Panc1 (cell line): ENCODE data around the gene QARS1. TPM values are rescaled to one million over a fixed set of nuclear protein-coding genes. Genes with fewer than 3 reads are reported as not detected.

ENCODE experiments used
- ATAC-seq: fragments of 200-7000 bp; cut with Tn5 transposase; 2 replicates; pipeline ENCODE4 v1.9.1; 2020; ENCODE audit warnings: mild to moderate bottlenecking, moderate library complexity
- BruUV-seq: library from RNA; stranded (reverse); fragments of 400-500 nt; replicated peaks from 2 replicates; lab custom pipeline; 2021; lab: Mats Ljungman, UMichigan
- CTCF ChIA-PET: fragments of 300-600 bp; sonication (Branson Sonifier 250); formaldehyde crosslinking; loops from one replicate; lab custom pipeline; 2022; ENCODE audit warnings: antibody characterized with exemption; lab: Charles Lee
- POLR2A ChIA-PET: fragments of 300-600 bp; sonication (Branson Sonifier 250); formaldehyde crosslinking; loops from one replicate; lab custom pipeline; 2022; ENCODE audit warnings: antibody characterized with exemption; lab: Charles Lee
- DNase-seq: peaks from one replicate; pipeline ENCODE4 v3.0.0-alpha.2; 2010; ENCODE audit warnings: low read depth, low spot score
- H3K27ac ChIP-seq: 2 replicates; pipeline ENCODE4 v1.5.1; 2011; ENCODE audit warnings: mild to moderate bottlenecking, low read length, inconsistent platforms
- H3K27me3 ChIP-seq: fragments of 200-500 bp; sonication (Bioruptor generic); 2 replicates; pipeline ENCODE4 v1.6.0; 2014; ENCODE audit warnings: low read length, inconsistent platforms; ENCODE audit not compliant: control insufficient read depth, insufficient read depth
- H3K36me3 ChIP-seq: fragments of 200-500 bp; sonication (Bioruptor generic); 2 replicates; pipeline ENCODE4 v1.5.1; 2014; ENCODE audit warnings: inconsistent platforms, mild to moderate bottlenecking, low read length, moderate library complexity; ENCODE audit not compliant: control insufficient read depth, insufficient read depth
- H3K4me1 ChIP-seq: 2 replicates; pipeline ENCODE4 v1.5.1; 2011; ENCODE audit warnings: inconsistent platforms, mild to moderate bottlenecking, low read length, moderate library complexity; ENCODE audit not compliant: control insufficient read depth, insufficient read depth
- H3K4me3 ChIP-seq, 2 experiments: 2 replicates each; pipeline ENCODE4 v1.5.1; 2011 to 2012; ENCODE audit warnings: low read depth in 2 of 2, low read length in 2 of 2, mild to moderate bottlenecking in 2 of 2, inconsistent platforms in 1 of 2, moderate library complexity in 1 of 2
- H3K9me3 ChIP-seq: fragments of 200-500 bp; sonication (Bioruptor generic); 2 replicates; pipeline ENCODE4 v1.5.1; 2014; ENCODE audit warnings: low read depth, mild to moderate bottlenecking, inconsistent platforms, low read length, moderate library complexity; ENCODE audit not compliant: control insufficient read depth, insufficient read depth
- CTCF ChIP-seq: fragments of 450-650 bp; IDR thresholded peaks from 2 replicates; pipeline ENCODE4 v1.5.1; 2017; ENCODE audit warnings: mild to moderate bottlenecking
- POLR2AphosphoS5 ChIP-seq: IDR thresholded peaks from 2 replicates; pipeline ENCODE4 v1.6.1; 2012; ENCODE audit warnings: mild to moderate bottlenecking, low read depth, low read length, moderate library complexity
- REST ChIP-seq, 2 experiments: IDR thresholded peaks; 2 replicates each; pipeline ENCODE4 v1.6.1; 2011 to 2012; ENCODE audit warnings: low read depth in 2 of 2, control low read depth in 1 of 2, low read length in 1 of 2, mild to moderate bottlenecking in 1 of 2, moderate library complexity in 1 of 2; ENCODE audit not compliant: insufficient read depth in 1 of 2
- SIN3A ChIP-seq: IDR thresholded peaks from 2 replicates; pipeline ENCODE4 v1.6.1; 2012; ENCODE audit warnings: low read depth, mild to moderate bottlenecking, low read length, moderate library complexity, borderline replicate concordance; ENCODE audit not compliant: insufficient read depth
- TCF7L2 ChIP-seq: IDR thresholded peaks from 2 replicates; pipeline ENCODE4 v1.6.1; 2011; ENCODE audit warnings: mild to moderate bottlenecking, low read depth, low read length, inconsistent platforms
- in situ Hi-C: cut with HindIII; loops from 2 replicates; pipeline ENCODE4 v1.10.0; 2016; ENCODE audit warnings: low sequenced_read_pairs, low pct_unique_long_range_greater_than_20kb
- intact Hi-C: fragments of 100-400 bp; cut with micrococcal nuclease; formaldehyde crosslinking; loops from one replicate; pipeline ENCODE4 v1.10.0; 2022; ENCODE audit not compliant: unreplicated experiment
- microRNA-seq: library from miRNA; unstranded; fragments of <30 nt; microRNA quantifications from one replicate; pipeline ENCODE4 v1.1.0, GENCODE V29; 2020; ENCODE audit not compliant: unreplicated experiment
- total RNA-seq: library from RNA; stranded (reverse); gene quantifications from one replicate; pipeline ENCODE4 v1.2.1, GENCODE V29; 2021; ENCODE audit not compliant: unreplicated experiment

Gene QARS1
- total RNA-seq, 1 experiment from 2014 or later, result 186 TPM

- intact Hi-C loops, result no loop called here
Observed at GRCh38 chr3:49053543-49053942, 51.0 kb downstream of the QARS1 start.

More at GRCh38 chr3:49053543-49053942, 51.0 kb downstream of the QARS1 start:
- Histone ChIP-seq H3K27ac (no peak overlapping the region), H3K36me3 (peaks cover 3% of the 10 kb centered on the region; the same call in 1 of the 2 replicates), H3K4me3 (no peak overlapping the region), H3K27me3 (no peaks in the 10 kb centered on the region), H3K9me3 (no peaks in the 10 kb centered on the region), H3K4me1 (no peaks in the 10 kb centered on the region)
- ATAC-seq, result no peak
- TF ChIP-seq POLR2AphosphoS5, result no peak
- no peak for TF ChIP-seq TCF7L2
- no peak for TF ChIP-seq REST (IDR thresholded peaks at IDR 0.05; ENCODE audit: insufficient read depth in 1 of 2, low read depth in 2 of 2, low read length in 1 of 2)
- no peak for TF ChIP-seq SIN3A
- no peak for TF ChIP-seq CTCF
- POLR2A ChIA-PET, result no interaction called here
- CTCF ChIA-PET, result no interaction called here
- in situ Hi-C loops, result no loop called here
- BruUV-seq, result TSS peak; percentile 72
- DNase-seq, result no peak

Small RNAs within 50 kb of the gene (microRNA-seq; reads per million reads assigned to microRNA genes)
- not detected for gene MIR6890

Other genes with a start within 250 kb of the QARS1 start
- gene SLC25A20, start 205.9 kb downstream of the QARS1 start, total RNA-seq, result 12.2 TPM
- gene ARIH2, start 185.9 kb downstream of the QARS1 start, total RNA-seq, result 77.0 TPM
- 28.3 TPM for gene P4HTM, start 114.5 kb downstream of the QARS1 start, total RNA-seq
- 142 TPM for gene WDR6, start 97.4 kb downstream of the QARS1 start, total RNA-seq
- gene DALRD3, start 86.2 kb downstream of the QARS1 start, total RNA-seq, result 22.5 TPM
- 101 TPM for gene NDUFAF3, start 82.6 kb downstream of the QARS1 start, total RNA-seq
- gene IMPDH2, start 75.4 kb downstream of the QARS1 start, total RNA-seq, result 149 TPM
- 79.9 TPM for gene QRICH1, start 10.7 kb downstream of the QARS1 start, total RNA-seq
- gene USP19, start 16.1 kb upstream of the QARS1 start, total RNA-seq, result 60.6 TPM
- 189 TPM for gene LAMB2, start 28.3 kb upstream of the QARS1 start, total RNA-seq
- gene CCDC71, start 61.6 kb upstream of the QARS1 start, total RNA-seq, result 14.1 TPM
- 6.8 TPM for gene KLHDC8B, start 66.8 kb upstream of the QARS1 start, total RNA-seq
- 2.3 TPM for gene C3orf62, start 172.5 kb upstream of the QARS1 start, total RNA-seq
- gene USP4, start 235.3 kb upstream of the QARS1 start, total RNA-seq, result 39.9 TPM